IMR-90 (cell line): ENCODE results near the gene DIP2C. TPM values are rescaled to one million over a fixed set of nuclear protein-coding genes. Genes with fewer than 3 reads are reported as not detected.
A peak's percentile ranks its signal among the peaks of the same experiment; 100 is the strongest.

ENCODE experiments used
- ATAC-seq: fragments of 200-7000 bp; cut with Tn5 transposase; 2 replicates; pipeline ENCODE4 v1.9.1; 2020; ENCODE audit warnings: low read depth, mild to moderate bottlenecking, moderate library complexity
- BruUV-seq: library from RNA; stranded (reverse); fragments of 400-500 nt; replicated peaks from 2 replicates; lab custom pipeline; 2021; lab: Mats Ljungman, UMichigan
- CTCF ChIA-PET: fragments of 300-600 bp; formaldehyde crosslinking; extraction: SDS; loops from one replicate; lab custom pipeline; 2021; ENCODE audit warnings: antibody characterized with exemption; lab: Yijun Ruan, JAX
- POLR2A ChIA-PET: fragments of 300-600 bp; sonication (Branson Sonifier 250); formaldehyde crosslinking; loops from one replicate; lab custom pipeline; 2022; ENCODE audit warnings: antibody characterized with exemption; ENCODE audit not compliant: unreplicated experiment; lab: Charles Lee
- DNase-seq: peaks from one replicate; pipeline ENCODE4 v3.0.0; 2013
- H2AFZ ChIP-seq: replicated peaks from 2 replicates; pipeline ENCODE3; 2013; ENCODE audit warnings: low read length, mild to moderate bottlenecking; ENCODE audit not compliant: poor library complexity
- H2AK5ac ChIP-seq: 2 replicates; pipeline ENCODE4 v1.6.1; 2013; ENCODE audit warnings: low read depth, low read length, inconsistent platforms
- H2AK9ac ChIP-seq: replicated peaks from 2 replicates; pipeline ENCODE3; 2013; ENCODE audit warnings: mild to moderate bottlenecking, low read depth, low read length, moderate library complexity; ENCODE audit not compliant: poor library complexity
- H2BK120ac ChIP-seq: 2 replicates; pipeline ENCODE4 v1.6.1; 2013; ENCODE audit warnings: low read depth, low read length, inconsistent platforms
- H2BK15ac ChIP-seq: 3 replicates; pipeline ENCODE4 v1.6.1; 2013; ENCODE audit warnings: low read depth, low read length, inconsistent platforms
- H2BK20ac ChIP-seq: 2 replicates; pipeline ENCODE4 v1.6.1; 2013; ENCODE audit warnings: low read depth, mild to moderate bottlenecking, inconsistent platforms, low read length, moderate library complexity
- H2BK5ac ChIP-seq: 2 replicates; pipeline ENCODE4 v1.6.1; 2013; ENCODE audit warnings: mild to moderate bottlenecking, low read depth, low read length, inconsistent platforms; ENCODE audit not compliant: poor library complexity, severe bottlenecking
- H3K14ac ChIP-seq: replicated peaks from 2 replicates; pipeline ENCODE4 v1.6.1; 2013; ENCODE audit warnings: low read depth, low read length, inconsistent platforms
- H3K18ac ChIP-seq: 2 replicates; pipeline ENCODE4 v1.6.1; 2013; ENCODE audit warnings: low read depth, low read length, control low read depth
- H3K23ac ChIP-seq: 2 replicates; pipeline ENCODE4 v1.6.1; 2013; ENCODE audit warnings: low read depth, low read length, inconsistent platforms
- H3K27ac ChIP-seq: 2 replicates; pipeline ENCODE4 v1.5.1; 2013; ENCODE audit warnings: mild to moderate bottlenecking, control low read depth, low read length; ENCODE audit not compliant: insufficient read depth
- H3K27me3 ChIP-seq: 2 replicates; pipeline ENCODE4 v1.6.1; 2013; ENCODE audit warnings: low read length; ENCODE audit not compliant: control insufficient read depth, insufficient read depth
- H3K36me3 ChIP-seq: 2 replicates; pipeline ENCODE4 v1.6.1; 2013; ENCODE audit warnings: low read length, mixed read lengths; ENCODE audit not compliant: control insufficient read depth, insufficient read depth
- H3K4ac ChIP-seq: 2 replicates; pipeline ENCODE4 v1.6.1; 2013; ENCODE audit warnings: low read depth, low read length, inconsistent platforms
- H3K4me1 ChIP-seq: 2 replicates; pipeline ENCODE4 v1.6.1; 2013; ENCODE audit warnings: low read length, mixed read lengths; ENCODE audit not compliant: control insufficient read depth, insufficient read depth
- H3K4me2 ChIP-seq: 2 replicates; pipeline ENCODE4 v1.6.1; 2013; ENCODE audit warnings: low read depth, mild to moderate bottlenecking, control low read depth, low read length, moderate library complexity
- H3K4me3 ChIP-seq: 2 replicates; pipeline ENCODE4 v1.5.1; 2013; ENCODE audit warnings: low read depth, mild to moderate bottlenecking, control low read depth, low read length, moderate library complexity; ENCODE audit not compliant: insufficient read depth
- H3K56ac ChIP-seq: 2 replicates; pipeline ENCODE4 v1.6.1; 2013; ENCODE audit warnings: low read length, inconsistent platforms; ENCODE audit not compliant: insufficient read depth; ENCODE audit errors: extremely low read depth
- H3K79me1 ChIP-seq, 2 experiments: 2 replicates each; pipeline ENCODE4 v1.6.1; 2013; ENCODE audit warnings: low read length in 2 of 2, inconsistent platforms in 1 of 2, low read depth in 1 of 2
- H3K9ac ChIP-seq: 2 replicates; pipeline ENCODE4 v1.6.1; 2013; ENCODE audit warnings: low read depth, low read length, control low read depth
- H3K9me1 ChIP-seq: 2 replicates; pipeline ENCODE4 v1.6.1; 2013; ENCODE audit warnings: low read length, inconsistent platforms; ENCODE audit not compliant: insufficient read depth
- H3K9me3 ChIP-seq: 2 replicates; pipeline ENCODE4 v1.6.1; 2013; ENCODE audit warnings: low read length; ENCODE audit not compliant: control insufficient read depth, insufficient read depth
- H4K20me1 ChIP-seq: 2 replicates; pipeline ENCODE4 v1.6.1; 2013; ENCODE audit warnings: low read length, inconsistent platforms; ENCODE audit not compliant: insufficient read depth
- H4K5ac ChIP-seq: 2 replicates; pipeline ENCODE4 v1.6.1; 2013; ENCODE audit warnings: mild to moderate bottlenecking, low read depth, low read length, control low read depth
- H4K8ac ChIP-seq, 2 experiments: 2 replicates each; pipeline ENCODE4 v1.6.1; 2013; ENCODE audit warnings: low read depth in 2 of 2, low read length in 2 of 2, control low read depth in 1 of 2, inconsistent platforms in 1 of 2
- H4K91ac ChIP-seq: 2 replicates; pipeline ENCODE4 v1.6.1; 2013; ENCODE audit warnings: low read depth, low read length, inconsistent platforms; ENCODE audit not compliant: insufficient read depth
- BHLHE40 ChIP-seq: fragments of 150-350 bp; IDR thresholded peaks from 2 replicates; pipeline ENCODE4 v1.6.1; 2016; ENCODE audit warnings: mild to moderate bottlenecking, low read depth, low read length
- CEBPB ChIP-seq: IDR thresholded peaks from 2 replicates; pipeline ENCODE4 v1.6.1; 2012; ENCODE audit warnings: low read depth, low read length, improper control_type of control experiment
- CHD1 ChIP-seq: IDR thresholded peaks from 2 replicates; pipeline ENCODE4 v1.6.1; 2012; ENCODE audit warnings: low read depth, low read length, improper control_type of control experiment
- MAFK ChIP-seq: IDR thresholded peaks from 2 replicates; pipeline ENCODE4 v1.6.1; 2012; ENCODE audit warnings: low read depth, low read length, improper control_type of control experiment
- RAD21 ChIP-seq: IDR thresholded peaks from 2 replicates; pipeline ENCODE4 v1.6.1; 2012; ENCODE audit warnings: low read length, improper control_type of control experiment
- RFX5 ChIP-seq: IDR thresholded peaks from 2 replicates; pipeline ENCODE4 v1.8.0; 2012; ENCODE audit warnings: low read depth, mild to moderate bottlenecking, low read length, moderate library complexity
- SMC3 ChIP-seq: fragments of 150-350 bp; IDR thresholded peaks from 2 replicates; pipeline ENCODE4 v1.6.1; 2016; ENCODE audit warnings: low read depth, mild to moderate bottlenecking, antibody characterized with exemption, low read length, moderate library complexity
- WGBS, 2 experiments: methylation state at CpG; one replicate each; pipeline versions ENCODE4 v1.1.5 to v1.1.7; 2013; ENCODE audit warnings: missing lambda C conversion rate in 2 of 2; ENCODE audit not compliant: insufficient read length in 1 of 2; ENCODE audit errors: extremely low coverage in 2 of 2; 5-methylcytosine and 5-hydroxymethylcytosine counted together
- dilution Hi-C: fragments of 300-500 bp; cut with HindIII; formaldehyde crosslinking; loops from one replicate; pipeline ENCODE4 v1.14.3; 2018; ENCODE audit warnings: low sequenced_read_pairs; ENCODE audit not compliant: unreplicated experiment
- in situ Hi-C: fragments of 300-500 bp; cut with MboI; formaldehyde crosslinking; loops from 3 replicates; pipeline ENCODE4 v1.14.3; 2019; ENCODE audit warnings: low sequenced_read_pairs, inconsistent platforms, mixed read lengths
- intact Hi-C: fragments of 100-400 bp; cut with micrococcal nuclease; formaldehyde crosslinking; loops from 2 replicates; pipeline ENCODE4 v1.10.0; 2022
- polyA plus RNA-seq, 3 experiments: library from polyadenylated mRNA; depleted of rRNA; stranded (reverse); fragments of >200 nt; gene quantifications; 2 replicates each; pipeline ENCODE4 v1.2.3, GENCODE V29; 2012; ENCODE audit warnings: low replicate concordance in 1 of 3
- total RNA-seq: library from RNA; depleted of rRNA; stranded (reverse); fragments of >200 nt; gene quantifications from 2 replicates; pipeline ENCODE4 v1.2.3, GENCODE V29; 2012
- TF ChIP-seq, protein P1 (sequence below): conservative IDR thresholded peaks from 2 replicates; pipeline ENCODE4 v1.5.1; 2012; ENCODE audit warnings: mild to moderate bottlenecking, low read depth, low read length, improper control_type of control experiment

Gene DIP2C
- total and polyA plus RNA-seq, 2 of the 4 experiments (the other 2 are of a cell fraction): 8.6 to 17.3 TPM

DNA sequence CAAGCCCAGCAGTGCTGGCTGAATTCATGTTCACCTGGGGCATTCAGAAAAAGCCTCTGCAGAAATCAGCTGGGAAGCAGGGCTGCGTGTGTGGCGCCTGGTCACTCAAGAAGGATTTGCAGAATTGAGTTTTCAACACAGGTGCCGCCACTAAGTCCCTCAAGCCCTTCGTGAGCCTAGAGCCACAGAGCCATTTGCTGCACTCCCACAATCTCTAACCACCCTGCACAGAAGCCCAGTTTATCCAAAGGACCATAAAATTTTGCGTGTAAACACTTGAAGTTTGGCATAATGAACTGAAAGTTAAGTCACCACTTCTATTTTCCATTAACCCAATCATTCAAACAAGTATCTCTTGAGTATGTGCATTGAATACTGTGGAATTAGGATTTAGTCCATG lies 136.2 kb downstream of the DIP2C start:
- no peak overlapping the region for H2BK120ac ChIP-seq
- H3K18ac ChIP-seq: no peak overlapping the region
- no peak overlapping the region for H4K91ac ChIP-seq
- H3K36me3 ChIP-seq: no peaks in the 10 kb centered on the region
- CTCF ChIA-PET: interaction anchor here (0.6 kb wide), 1 partner anchor 28 kb away, joined by 4 read pairs; no protein-coding TSS in a partner anchor
- H3K9ac ChIP-seq: no peak overlapping the region
- dilution Hi-C loops: no loop called here
- POLR2A ChIA-PET: no interaction called here
- no peaks in the 10 kb centered on the region for H3K9me3 ChIP-seq
- H3K27me3 ChIP-seq: no peaks in the 10 kb centered on the region
- H3K4me2 ChIP-seq: no peak overlapping the region
- H3K79me1 ChIP-seq: peaks cover 44 to 85% of the 10 kb centered on the region in 2 experiments
- peaks cover 11% of the 10 kb centered on the region for H3K4me1 ChIP-seq
- H4K8ac ChIP-seq: no peak overlapping the region
- no peak overlapping the region for H2AK5ac ChIP-seq
- BruUV-seq: no TSS peak
- H3K27ac ChIP-seq: no peak overlapping the region
- intact Hi-C loops: no loop called here
- in situ Hi-C loops: no loop called here
- no peak overlapping the region for H2BK20ac ChIP-seq
- no CpG with 5 or more reads among the region's 5 CpGs for WGBS, 2 experiments
- TF ChIP-seq CEBPB (no peak), SMC3 (no peak), RAD21 (no peak), MAFK (no peak), CHD1 (no peak), BHLHE40 (no peak), RFX5 (no peak)
- TF ChIP-seq, protein P1, sequence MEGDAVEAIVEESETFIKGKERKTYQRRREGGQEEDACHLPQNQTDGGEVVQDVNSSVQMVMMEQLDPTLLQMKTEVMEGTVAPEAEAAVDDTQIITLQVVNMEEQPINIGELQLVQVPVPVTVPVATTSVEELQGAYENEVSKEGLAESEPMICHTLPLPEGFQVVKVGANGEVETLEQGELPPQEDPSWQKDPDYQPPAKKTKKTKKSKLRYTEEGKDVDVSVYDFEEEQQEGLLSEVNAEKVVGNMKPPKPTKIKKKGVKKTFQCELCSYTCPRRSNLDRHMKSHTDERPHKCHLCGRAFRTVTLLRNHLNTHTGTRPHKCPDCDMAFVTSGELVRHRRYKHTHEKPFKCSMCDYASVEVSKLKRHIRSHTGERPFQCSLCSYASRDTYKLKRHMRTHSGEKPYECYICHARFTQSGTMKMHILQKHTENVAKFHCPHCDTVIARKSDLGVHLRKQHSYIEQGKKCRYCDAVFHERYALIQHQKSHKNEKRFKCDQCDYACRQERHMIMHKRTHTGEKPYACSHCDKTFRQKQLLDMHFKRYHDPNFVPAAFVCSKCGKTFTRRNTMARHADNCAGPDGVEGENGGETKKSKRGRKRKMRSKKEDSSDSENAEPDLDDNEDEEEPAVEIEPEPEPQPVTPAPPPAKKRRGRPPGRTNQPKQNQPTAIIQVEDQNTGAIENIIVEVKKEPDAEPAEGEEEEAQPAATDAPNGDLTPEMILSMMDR: no peak
- H4K20me1 ChIP-seq: peaks cover 90% of the 10 kb centered on the region
- H3K9me1 ChIP-seq: peaks cover 23% of the 10 kb centered on the region
- H3K23ac ChIP-seq: no peak overlapping the region
- H2BK15ac ChIP-seq: no peak overlapping the region
- H2AFZ ChIP-seq: no peak overlapping the region
- no peak overlapping the region for H3K14ac ChIP-seq
- DNase-seq (no peak), ATAC-seq (no peak)
- H2AK9ac ChIP-seq: peak overlapping the region; percentile 1
- H4K5ac ChIP-seq: no peak overlapping the region
- H3K4me3 ChIP-seq: no peak overlapping the region
- no peak overlapping the region for H3K56ac ChIP-seq
- no peak overlapping the region for H2BK5ac ChIP-seq
- H3K4ac ChIP-seq: no peak overlapping the region
